IMR-90 (cell line): ENCODE results near the gene PTMS. TPM values are rescaled to one million over a fixed set of nuclear protein-coding genes. Genes with fewer than 3 reads are reported as not detected.

Source experiments
- NFE2L2 ChIP-seq: fragments of 150-350 bp; IDR thresholded peaks from 2 replicates; pipeline ENCODE4 v1.6.1; 2016; ENCODE audit warnings: low read depth, mild to moderate bottlenecking, low read length
- USF2 ChIP-seq: fragments of 150-350 bp; IDR thresholded peaks from 2 replicates; pipeline ENCODE4 v1.6.1; 2017; ENCODE audit warnings: mild to moderate bottlenecking, antibody characterized with exemption, low read length, low read depth
- polyA plus RNA-seq, 3 experiments: library from polyadenylated mRNA; depleted of rRNA; stranded (reverse); fragments of >200 nt; gene quantifications; 2 replicates each; pipeline ENCODE4 v1.2.3, GENCODE V29; 2012; ENCODE audit warnings: low replicate concordance in 1 of 3
- total RNA-seq: library from RNA; depleted of rRNA; stranded (reverse); fragments of >200 nt; gene quantifications from 2 replicates; pipeline ENCODE4 v1.2.3, GENCODE V29; 2012

Gene PTMS
- total and polyA plus RNA-seq, 2 of the 4 experiments (the other 2 are of a cell fraction), result 17.2 to 275 TPM

GRCh38 chr12:6734506-6735387, 31.4 kb upstream of the PTMS start (continued):
- no peak for TF ChIP-seq USF2
- no peak for TF ChIP-seq NFE2L2
